Measurements from ENCODE around the gene KRT74.

The KRT74 gene

GRCh38 chr12:52518574-52519386, 54.9 kb downstream of the KRT74 start:
- no peak for DNase-seq

- no peak for DNase-seq
These were observed 55.8 kb downstream of the KRT74 start for GRCh38 chr12:52517888-52518287.

GRCh38 chr12:52517005-52517835, 56.4 kb downstream of the KRT74 start:
- DNase-seq = no peak

GRCh38 chr12:52515927-52516831, 57.5 kb downstream of the KRT74 start:
- DNase-seq = no peak
